NT2/D1 (cell line): Measurements from ENCODE around the gene PLEKHH2.

Source experiments
- YY1 ChIP-seq: IDR thresholded peaks from 2 replicates; pipeline ENCODE4 v1.6.1; 2011; ENCODE audit not compliant: insufficient read length, insufficient read depth
- ZNF274 ChIP-seq: IDR thresholded peaks from 2 replicates; pipeline ENCODE4 v1.6.1; 2011; ENCODE audit warnings: mild to moderate bottlenecking, low read depth, low read length

DNA sequence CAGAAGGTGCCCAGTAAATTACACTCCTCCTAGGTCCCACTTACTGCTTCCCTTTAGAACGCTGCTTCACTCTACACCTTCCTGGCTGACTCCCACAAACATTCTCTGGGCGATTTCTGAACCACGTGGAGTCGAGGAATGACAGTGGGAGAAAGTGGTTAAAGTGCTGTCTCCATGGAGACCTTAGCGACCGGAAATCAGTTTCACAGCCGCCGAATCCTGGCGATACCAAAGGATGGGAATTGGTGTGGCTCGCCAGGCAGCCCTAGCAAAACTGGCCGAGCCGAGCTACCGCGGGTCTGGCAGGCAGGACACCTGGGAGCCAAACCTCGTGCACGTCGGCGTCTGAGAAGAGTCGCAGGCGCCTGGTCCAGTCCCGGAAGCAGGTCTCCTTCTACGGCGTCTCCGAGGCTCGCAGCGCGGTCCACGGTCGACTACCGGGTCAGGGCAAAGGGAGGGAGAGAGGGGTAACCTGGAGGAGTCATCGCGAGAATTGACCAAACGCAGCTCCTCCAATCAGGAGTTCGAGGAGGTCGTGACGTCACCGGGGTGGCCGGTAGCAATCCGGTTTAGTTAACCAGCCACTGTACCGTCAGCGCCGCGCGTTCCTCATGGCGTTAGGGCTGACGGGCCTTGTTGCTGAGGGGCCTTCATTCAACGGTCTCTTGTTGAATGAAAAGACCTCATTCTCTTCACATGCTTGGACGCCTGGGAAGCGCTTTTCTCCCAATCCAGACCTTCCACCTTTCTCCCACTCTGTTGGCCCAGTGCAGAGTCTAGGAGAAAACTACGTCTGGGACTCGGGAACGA is 41.3 kb upstream of the PLEKHH2 start, which contains the start of gene THADA:
- TF ChIP-seq YY1 = no peak
- TF ChIP-seq ZNF274 = no peak
